Stimulated activated CD8-positive, alpha-beta memory T cell treated with anti-CD3 and anti-CD28 coated beads, Interleukin-7, amount 100 ng/mL, for 24 hours (primary cell): ENCODE results near the gene CCDC63.

ENCODE experiments used
- DNase-seq: peaks from one replicate; pipeline ENCODE4 v3.0.0-alpha.2; 2020; ENCODE audit warnings: low read depth

CCDC63 gene

GRCh38 chr12:110885152-110885840 is 38.5 kb downstream of the CCDC63 start:
- no peak for DNase-seq

- DNase-seq, result no peak
Observed at GRCh38 chr12:110888256-110888991, 41.6 kb downstream of the CCDC63 start.

GRCh38 chr12:110889361-110889760 is 42.6 kb downstream of the CCDC63 start:
- no peak for DNase-seq

GRCh38 chr12:110893956-110894355 is 47.2 kb downstream of the CCDC63 start:
- DNase-seq, result no peak

GRCh38 chr12:110896559-110896958 is 49.8 kb downstream of the CCDC63 start:
- no peak for DNase-seq

- no peak for DNase-seq
Observed at GRCh38 chr12:110901401-110901800, 54.6 kb downstream of the CCDC63 start.

GRCh38 chr12:110903511-110903910 is 56.7 kb downstream of the CCDC63 start:
- no peak for DNase-seq

GRCh38 chr12:110906083-110906482 is 59.3 kb downstream of the CCDC63 start:
- DNase-seq, result no peak

- DNase-seq, result no peak
Observed at GRCh38 chr12:110906516-110906915, 59.7 kb downstream of the CCDC63 start.

GRCh38 chr12:110906985-110907384 is 60.2 kb downstream of the CCDC63 start:
- no peak for DNase-seq

- DNase-seq, result no peak
Observed at GRCh38 chr12:110907583-110907982, 60.8 kb downstream of the CCDC63 start.

- no peak for DNase-seq
Observed at GRCh38 chr12:110908377-110909152, 61.8 kb downstream of the CCDC63 start.

GRCh38 chr12:110912263-110912662 is 65.5 kb downstream of the CCDC63 start:
- no peak for DNase-seq

- no peak for DNase-seq
Observed at GRCh38 chr12:110913119-110914056, 66.6 kb downstream of the CCDC63 start.

- DNase-seq, result no peak
Observed at GRCh38 chr12:110916295-110916875, 69.6 kb downstream of the CCDC63 start.

GRCh38 chr12:110917467-110917866 is 70.7 kb downstream of the CCDC63 start:
- DNase-seq, result no peak

- DNase-seq, result no peak
Observed at GRCh38 chr12:110917961-110918360, 71.2 kb downstream of the CCDC63 start.

GRCh38 chr12:110919720-110920119 is 72.9 kb downstream of the CCDC63 start:
- no peak for DNase-seq

GRCh38 chr12:110920324-110920910 is 73.6 kb downstream of the CCDC63 start, which contains the start of gene MYL2:
MYL2 (minus strand) TSS chr12:110920579; CDS start chr12:110920529, 50 bp downstream.
- no peak for DNase-seq

- DNase-seq, result no peak
Observed at GRCh38 chr12:110921262-110921661, 74.5 kb downstream of the CCDC63 start.

- no peak for DNase-seq
Observed at GRCh38 chr12:110922652-110923051, 75.9 kb downstream of the CCDC63 start.
